ENCODE data around the gene KCNQ1.

- TF ChIP-seq CTCF (IDR thresholded peaks at IDR 0.05; ENCODE audit: low read length) (peak; percentile 30; the same call in 1 of the 2 replicates), EZH2 (IDR thresholded peaks at IDR 0.05; ENCODE audit: borderline replicate concordance, low read length) (no peak)
Measured at GRCh38 chr11:2892967-2893528, 448.2 kb downstream of the KCNQ1 start.
